ENCODE results near the gene RAD51B.

Gene RAD51B

GRCh38 chr14:68390741-68391140, 571.2 kb downstream of the RAD51B start:
- DNase-seq (ENCODE audit: low spot score) = no peak
- H3K27ac ChIP-seq = no peak overlapping the region
- CTCF ChIA-PET = interaction anchor here (0.6 kb wide), 1 partner anchor 278 kb away, joined by 6 read pairs; no protein-coding TSS in a partner anchor
- POLR2A ChIA-PET (ENCODE audit: low non-redundant PET) = no interaction called here
- TF ChIP-seq CTCF (conservative IDR thresholded peaks at IDR 0.05; ENCODE audit: low read depth) = no peak

GRCh38 chr14:68391311-68392014, 571.9 kb downstream of the RAD51B start:
- DNase-seq (ENCODE audit: low spot score) = no peak
- ChIA-PET CTCF (interaction anchor here (0.6 kb wide), 1 partner anchor 278 kb away, joined by 6 read pairs; no protein-coding TSS in a partner anchor), POLR2A (ENCODE audit: low non-redundant PET) (no interaction called here)
- no peak for TF ChIP-seq CTCF (conservative IDR thresholded peaks at IDR 0.05; ENCODE audit: low read depth)
- no peak overlapping the region for H3K27ac ChIP-seq

GRCh38 chr14:68392393-68393141, 573.0 kb downstream of the RAD51B start:
- ChIA-PET POLR2A (ENCODE audit: low non-redundant PET) (no interaction called here), CTCF (no interaction called here)
- no peak for TF ChIP-seq CTCF (conservative IDR thresholded peaks at IDR 0.05; ENCODE audit: low read depth)

GRCh38 chr14:68393259-68393658, 573.7 kb downstream of the RAD51B start:
- H3K27ac ChIP-seq = no peak overlapping the region
- no peak for DNase-seq (ENCODE audit: low spot score)
- CTCF ChIA-PET = no interaction called here
- POLR2A ChIA-PET (ENCODE audit: low non-redundant PET) = no interaction called here
- TF ChIP-seq CTCF (conservative IDR thresholded peaks at IDR 0.05; ENCODE audit: low read depth) = no peak

More at GRCh38 chr14:68392393-68393141, 573.0 kb downstream of the RAD51B start:
- no peak overlapping the region for H3K27ac ChIP-seq
- no peak for DNase-seq (ENCODE audit: low spot score)

GRCh38 chr14:68394118-68394763, 574.7 kb downstream of the RAD51B start:
- TF ChIP-seq CTCF (conservative IDR thresholded peaks at IDR 0.05; ENCODE audit: low read depth) = no peak
- CTCF ChIA-PET = no interaction called here
- POLR2A ChIA-PET (ENCODE audit: low non-redundant PET) = no interaction called here
- DNase-seq (ENCODE audit: low spot score) = no peak
- H3K27ac ChIP-seq = no peak overlapping the region

- H3K27ac ChIP-seq = no peak overlapping the region
- ChIA-PET POLR2A (ENCODE audit: low non-redundant PET) (no interaction called here), CTCF (no interaction called here)
- TF ChIP-seq CTCF (conservative IDR thresholded peaks at IDR 0.05; ENCODE audit: low read depth) = no peak
- DNase-seq (ENCODE audit: low spot score) = no peak
Measured at GRCh38 chr14:68394764-68395143, 575.2 kb downstream of the RAD51B start.

Data from RWPE1 (cell line).